HG03025 (cell line): Measurements from ENCODE around the gene TMTC2.

Experiments used
- ATAC-seq: cut with Tn5 transposase; IDR thresholded peaks from one replicate; pipeline ENCODE4 v1.9.1; 2021; ENCODE audit warnings: mild to moderate bottlenecking, moderate library complexity; ENCODE audit not compliant: unreplicated experiment, low FRiP score

Gene TMTC2

GRCh38 chr12:82686168-82687020 is at the start of gene TMTC2:
Gene TMTC2, plus strand, starts transcription at chr12:82686906.
- peak; percentile 89 for ATAC-seq

GRCh38 chr12:82638324-82638723 is 48.4 kb upstream of the TMTC2 start:
- ATAC-seq: no peak

GRCh38 chr12:82644896-82645295 is 41.8 kb upstream of the TMTC2 start:
- ATAC-seq: no peak

GRCh38 chr12:82645414-82645813 is 41.3 kb upstream of the TMTC2 start:
- no peak for ATAC-seq

- no peak for ATAC-seq
Observed at GRCh38 chr12:82647853-82648252, 38.9 kb upstream of the TMTC2 start.

- no peak for ATAC-seq
Observed at GRCh38 chr12:82648259-82648909, 38.3 kb upstream of the TMTC2 start.

GRCh38 chr12:82650627-82651337 is 35.9 kb upstream of the TMTC2 start:
- peak; percentile 68 for ATAC-seq

GRCh38 chr12:82651489-82651888 is 35.2 kb upstream of the TMTC2 start:
- no peak for ATAC-seq

- no peak for ATAC-seq
Observed at GRCh38 chr12:82652071-82652470, 34.6 kb upstream of the TMTC2 start.

GRCh38 chr12:82655751-82656150 is 31.0 kb upstream of the TMTC2 start:
- ATAC-seq: no peak

GRCh38 chr12:82659343-82660207 is 27.1 kb upstream of the TMTC2 start:
- no peak for ATAC-seq

GRCh38 chr12:82660541-82661325 is 26.0 kb upstream of the TMTC2 start:
- no peak for ATAC-seq

- no peak for ATAC-seq
Observed at GRCh38 chr12:82663893-82664292, 22.8 kb upstream of the TMTC2 start.

- ATAC-seq: no peak
Observed at GRCh38 chr12:82665142-82665923, 21.4 kb upstream of the TMTC2 start.

- no peak for ATAC-seq
Observed at GRCh38 chr12:82666830-82667229, 19.9 kb upstream of the TMTC2 start.

- ATAC-seq: no peak
Observed at GRCh38 chr12:82671673-82672195, 15.0 kb upstream of the TMTC2 start.

GRCh38 chr12:82672811-82673495 is 13.8 kb upstream of the TMTC2 start:
- no peak for ATAC-seq

- ATAC-seq: no peak
Observed at GRCh38 chr12:82673698-82674097, 13.0 kb upstream of the TMTC2 start.
